ENCODE data around the gene THBS1.

DNA sequence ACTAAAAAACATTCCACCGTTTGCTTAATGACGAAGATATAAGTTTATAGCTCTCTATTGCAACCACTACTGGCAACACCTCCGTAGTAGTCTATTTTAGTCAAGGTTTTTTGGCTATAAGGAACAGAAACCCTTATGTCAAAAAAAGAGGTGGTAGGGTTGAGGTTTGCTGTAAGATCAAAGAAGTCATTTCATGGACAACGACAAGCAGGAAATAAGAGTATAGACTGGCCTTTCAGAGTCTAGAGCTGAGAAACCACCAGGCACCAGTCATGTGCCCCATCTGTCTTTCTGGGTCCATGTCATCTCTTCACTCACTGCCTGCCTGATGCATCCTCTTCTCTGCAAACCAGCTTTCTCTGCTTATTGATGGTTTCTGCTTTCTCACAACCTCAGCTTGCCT lies 42.7 kb downstream of the THBS1 start:
- TF ChIP-seq, protein P1, sequence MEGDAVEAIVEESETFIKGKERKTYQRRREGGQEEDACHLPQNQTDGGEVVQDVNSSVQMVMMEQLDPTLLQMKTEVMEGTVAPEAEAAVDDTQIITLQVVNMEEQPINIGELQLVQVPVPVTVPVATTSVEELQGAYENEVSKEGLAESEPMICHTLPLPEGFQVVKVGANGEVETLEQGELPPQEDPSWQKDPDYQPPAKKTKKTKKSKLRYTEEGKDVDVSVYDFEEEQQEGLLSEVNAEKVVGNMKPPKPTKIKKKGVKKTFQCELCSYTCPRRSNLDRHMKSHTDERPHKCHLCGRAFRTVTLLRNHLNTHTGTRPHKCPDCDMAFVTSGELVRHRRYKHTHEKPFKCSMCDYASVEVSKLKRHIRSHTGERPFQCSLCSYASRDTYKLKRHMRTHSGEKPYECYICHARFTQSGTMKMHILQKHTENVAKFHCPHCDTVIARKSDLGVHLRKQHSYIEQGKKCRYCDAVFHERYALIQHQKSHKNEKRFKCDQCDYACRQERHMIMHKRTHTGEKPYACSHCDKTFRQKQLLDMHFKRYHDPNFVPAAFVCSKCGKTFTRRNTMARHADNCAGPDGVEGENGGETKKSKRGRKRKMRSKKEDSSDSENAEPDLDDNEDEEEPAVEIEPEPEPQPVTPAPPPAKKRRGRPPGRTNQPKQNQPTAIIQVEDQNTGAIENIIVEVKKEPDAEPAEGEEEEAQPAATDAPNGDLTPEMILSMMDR (conservative IDR thresholded peaks at IDR 0.05; ENCODE audit: low read length): no peak
- TF ChIP-seq EZH2phosphoT487 (IDR thresholded peaks at IDR 0.05; ENCODE audit: borderline replicate concordance, low read depth, low read length): no peak
